GM12873 (cell line): ENCODE results near the gene ARV1.

Experiments
- CTCF ChIP-seq: IDR thresholded peaks from 2 replicates; pipeline ENCODE4 v1.5.1; 2012; ENCODE audit warnings: low read depth, mild to moderate bottlenecking, moderate library complexity, low read length, control low read depth; ENCODE audit not compliant: insufficient read depth; ENCODE audit errors: missing control alignments

The ARV1 gene

GRCh38 chr1:231001892-231002291 lies 23.0 kb downstream of the ARV1 start:
- TF ChIP-seq CTCF, result no peak

- no peak for TF ChIP-seq CTCF
Measured at GRCh38 chr1:231011360-231011759, 32.5 kb downstream of the ARV1 start.

- TF ChIP-seq CTCF, result no peak
Measured at GRCh38 chr1:231011963-231012362, 33.1 kb downstream of the ARV1 start.

- TF ChIP-seq CTCF, result no peak
Measured at GRCh38 chr1:231013391-231014015, 34.6 kb downstream of the ARV1 start.

GRCh38 chr1:231016234-231016633 lies 37.3 kb downstream of the ARV1 start:
- no peak for TF ChIP-seq CTCF

GRCh38 chr1:231016966-231017365 lies 38.1 kb downstream of the ARV1 start:
- no peak for TF ChIP-seq CTCF

- TF ChIP-seq CTCF, result no peak
Measured at GRCh38 chr1:231019711-231020110, 40.8 kb downstream of the ARV1 start.
